Naive thymus-derived CD4-positive, alpha-beta T cell (primary cell): ENCODE data around the gene AK4. TPM values are rescaled to one million over a fixed set of nuclear protein-coding genes. Genes with fewer than 3 reads are reported as not detected.

Experiments
- ATAC-seq: fragments of 150-1000 bp; cut with Tn5 transposase; 2 replicates; pipeline ENCODE4 v1.10.0; 2021; ENCODE audit warnings: mild to moderate bottlenecking, moderate library complexity
- CTCF ChIA-PET: fragments of 350-600 bp; sonication (Branson Sonifier 250); formaldehyde crosslinking; loops from one replicate; lab custom pipeline; 2021; ENCODE audit warnings: antibody characterized with exemption; lab: Charles Lee
- POLR2A ChIA-PET: fragments of 350-600 bp; sonication (Branson Sonifier 250); formaldehyde crosslinking; loops from one replicate; lab custom pipeline; 2021; ENCODE audit warnings: antibody characterized with exemption, inconsistent platforms; lab: Charles Lee
- DNase-seq, 9 donors: peaks; one replicate each; pipeline versions ENCODE4 v3.0.0 to v3.0.0-alpha.2; 2020 to 2022; ENCODE audit warnings: mixed read lengths in 1 of 9
- H3K27ac ChIP-seq: one replicate; pipeline ENCODE4 v1.7.0; 2013; ENCODE audit warnings: mild to moderate bottlenecking, low read depth, low read length, moderate library complexity
- H3K27me3 ChIP-seq, 2 donors: one replicate each; pipeline ENCODE4 v1.7.0; 2013; ENCODE audit warnings: low read length in 2 of 2, mild to moderate bottlenecking in 2 of 2, moderate library complexity in 2 of 2; ENCODE audit not compliant: control insufficient read depth in 2 of 2, insufficient read depth in 2 of 2
- H3K36me3 ChIP-seq, 3 experiments: 1 replicate in 2 of 3; 2 replicates in 1 of 3; pipeline ENCODE4 v1.7.0; 2013; ENCODE audit warnings: low read length in 3 of 3, mild to moderate bottlenecking in 3 of 3, moderate library complexity in 1 of 3; ENCODE audit not compliant: insufficient read depth in 3 of 3, control insufficient read depth in 2 of 3
- H3K4me1 ChIP-seq, 2 donors: one replicate each; pipeline ENCODE4 v1.7.0; 2013; ENCODE audit warnings: low read length in 2 of 2, mild to moderate bottlenecking in 2 of 2, moderate library complexity in 1 of 2; ENCODE audit not compliant: control insufficient read depth in 2 of 2, insufficient read depth in 2 of 2
- H3K4me3 ChIP-seq: 2 replicates; pipeline ENCODE4 v1.7.0; 2013; ENCODE audit warnings: mild to moderate bottlenecking, low read length
- H3K9me3 ChIP-seq, 3 experiments: 1 replicate in 2 of 3; 2 replicates in 1 of 3; pipeline ENCODE4 v1.7.0; 2013; ENCODE audit warnings: low read length in 3 of 3; ENCODE audit not compliant: control insufficient read depth in 2 of 3
- H3K27ac Mint-ChIP-seq, 9 donors: one replicate each; pipeline ENCODE4 v1.8.0; 2020 to 2022; ENCODE audit warnings: mixed read lengths in 9 of 9, mild to moderate bottlenecking in 8 of 9, moderate library complexity in 5 of 9, inconsistent platforms in 2 of 9
- H3K27me3 Mint-ChIP-seq, 5 donors: one replicate each; pipeline ENCODE4 v1.8.0; 2021 to 2022; ENCODE audit warnings: mixed read lengths in 5 of 5, mild to moderate bottlenecking in 1 of 5
- H3K36me3 Mint-ChIP-seq, 5 donors: one replicate each; pipeline ENCODE4 v1.8.0; 2020 to 2022; ENCODE audit warnings: mixed read lengths in 5 of 5, mild to moderate bottlenecking in 3 of 5, inconsistent platforms in 1 of 5
- H3K4me1 Mint-ChIP-seq, 7 donors: one replicate each; pipeline ENCODE4 v1.8.0; 2020 to 2022; ENCODE audit warnings: mixed read lengths in 7 of 7, mild to moderate bottlenecking in 3 of 7, inconsistent platforms in 1 of 7
- H3K4me3 Mint-ChIP-seq, 10 donors: one replicate each; pipeline ENCODE4 v1.8.0; 2020 to 2022; ENCODE audit warnings: mild to moderate bottlenecking in 10 of 10, mixed read lengths in 10 of 10, moderate library complexity in 6 of 10, inconsistent platforms in 2 of 10
- H3K9me3 Mint-ChIP-seq, 11 donors: one replicate each; pipeline ENCODE4 v1.8.0; 2020 to 2022; ENCODE audit warnings: mixed read lengths in 11 of 11, mild to moderate bottlenecking in 4 of 11, inconsistent platforms in 1 of 11, moderate library complexity in 1 of 11
- intact Hi-C, 2 donors: fragments of 100-400 bp; cut with micrococcal nuclease; formaldehyde crosslinking; loops; one replicate each; pipeline ENCODE4 v1.15.1; 2023
- polyA plus RNA-seq, 2 donors: library from polyadenylated mRNA; unstranded; fragments of 300-500 nt; fragmentation: Illumina TruSeq; gene quantifications; one replicate each; pipeline ENCODE4 v1.2.3, GENCODE V29; 2021
- total RNA-seq, 6 experiments: library from RNA in 5 of 6; stranded (reverse) in 5 of 6; gene quantifications; 1 replicate in 5 of 6; 2 replicates in 1 of 6; pipeline ENCODE4 v1.2.3 and lab custom pipeline; 2021 to 2026

The AK4 gene
- total and polyA plus RNA-seq, 7 experiments from 2014 or later: 0.04 to 121 (median 0.40) TPM

DNA sequence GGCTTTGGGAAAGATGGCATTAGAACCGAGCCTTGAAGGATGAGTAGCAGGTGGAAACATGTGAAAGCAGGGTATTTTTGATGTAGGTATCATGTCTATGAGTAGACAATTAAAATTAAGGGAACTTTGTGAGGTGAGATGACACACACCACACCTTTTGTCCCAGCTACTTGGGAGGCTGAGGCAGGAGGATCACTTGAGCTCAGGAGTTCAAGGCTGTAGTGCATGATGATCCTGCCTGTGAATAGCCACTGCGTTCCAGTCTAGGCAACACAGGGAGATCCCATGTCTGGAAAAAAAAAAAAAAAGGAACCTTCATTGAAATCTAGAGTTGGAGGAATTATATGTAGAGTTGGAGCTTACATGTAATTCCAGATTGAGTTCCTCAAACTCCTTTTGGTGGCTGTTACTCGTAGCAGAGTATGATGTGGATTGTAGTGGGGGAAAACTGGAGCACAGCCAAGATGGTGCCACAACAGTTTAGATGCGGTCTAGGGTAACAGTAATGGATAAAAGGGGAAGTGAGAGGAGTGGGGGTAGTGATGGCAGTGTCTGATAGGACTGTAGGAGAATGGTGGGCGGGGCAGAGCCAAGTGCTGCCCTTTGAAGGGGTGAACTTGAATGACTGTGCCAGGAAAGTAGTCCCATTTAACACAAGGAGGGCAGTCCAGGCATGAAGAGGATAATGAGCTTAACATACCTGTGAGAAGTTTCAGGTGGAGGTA, 17.4 kb downstream of the AK4 start:
- peaks cover 0 to 25% (median 0%) of the 10 kb centered on the region in 5 donors for H3K36me3 Mint-ChIP-seq
- no peaks in the 10 kb centered on the region for H3K27me3 ChIP-seq
- peaks cover 0 to 14% (median 10%) of the 10 kb centered on the region in 5 donors for H3K27me3 Mint-ChIP-seq
- no peak overlapping the region for H3K4me3 Mint-ChIP-seq
- no peaks in the 10 kb centered on the region for H3K9me3 ChIP-seq
- ChIA-PET POLR2A (no interaction called here), CTCF (no interaction called here)
- H3K4me1 Mint-ChIP-seq: peaks cover 0 to 66% (median 0%) of the 10 kb centered on the region in 7 donors
- no peaks in the 10 kb centered on the region for H3K36me3 ChIP-seq
- H3K4me3 ChIP-seq: no peak overlapping the region
- DNase-seq (no peak), ATAC-seq (peak; percentile 73)
- intact Hi-C loops: no loop called here
- no peaks in the 10 kb centered on the region for H3K9me3 Mint-ChIP-seq
- H3K27ac ChIP-seq: no peak overlapping the region
- no peaks in the 10 kb centered on the region for H3K4me1 ChIP-seq
- H3K27ac Mint-ChIP-seq: peak overlapping the region in 1 of 9 donors; percentile 12

DNA sequence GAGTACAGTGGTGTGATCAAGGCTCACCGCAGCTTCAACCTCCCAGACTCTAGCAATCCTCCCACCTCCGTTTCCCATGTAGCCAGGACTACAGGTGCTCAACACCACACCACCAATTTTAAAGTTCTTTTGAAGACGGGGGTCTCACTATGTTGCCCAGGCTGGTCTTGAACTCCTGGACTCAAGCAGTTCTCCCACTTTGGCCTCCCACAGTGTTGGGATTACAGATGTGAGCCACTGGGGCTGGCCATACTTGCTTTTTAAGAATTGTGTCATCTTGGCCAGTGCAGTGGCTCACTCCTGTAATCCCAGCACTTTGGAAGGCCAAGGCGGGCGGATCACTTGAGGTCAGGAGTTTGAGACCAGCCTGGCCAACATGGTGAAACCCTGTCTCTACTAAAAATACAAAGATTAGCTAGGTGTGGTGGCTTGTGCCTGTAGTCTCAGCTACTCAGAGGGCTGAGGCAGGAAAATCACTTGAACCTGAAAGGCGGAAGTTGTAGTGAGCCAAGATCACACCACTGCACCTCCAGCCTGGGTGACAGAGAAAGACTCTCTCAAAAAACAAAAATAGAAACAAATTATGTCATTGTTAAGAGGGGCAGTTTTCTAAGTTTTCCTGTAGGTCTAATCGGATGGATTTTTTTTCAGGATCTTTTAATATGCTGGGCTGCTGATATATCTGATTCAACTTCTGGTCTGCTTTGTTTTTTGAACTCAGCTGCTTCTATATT, 18.7 kb downstream of the AK4 start:
- Histone ChIP-seq H3K9me3 (no peaks in the 10 kb centered on the region), H3K4me1 (no peaks in the 10 kb centered on the region), H3K27ac (no peak overlapping the region), H3K36me3 (no peaks in the 10 kb centered on the region), H3K4me3 (no peak overlapping the region), H3K27me3 (no peaks in the 10 kb centered on the region)
- Mint-ChIP-seq H3K4me1 (peaks cover 0 to 56% (median 0%) of the 10 kb centered on the region in 7 donors), H3K4me3 (no peak overlapping the region), H3K27ac (no peak overlapping the region), H3K27me3 (peaks cover 0 to 14% (median 10%) of the 10 kb centered on the region in 5 donors), H3K9me3 (no peaks in the 10 kb centered on the region), H3K36me3 (peaks cover 0 to 25% (median 0%) of the 10 kb centered on the region in 5 donors)
- ATAC-seq: no peak
- CTCF ChIA-PET: no interaction called here
- POLR2A ChIA-PET: no interaction called here
- intact Hi-C loops: no loop called here
- no peak for DNase-seq

DNA sequence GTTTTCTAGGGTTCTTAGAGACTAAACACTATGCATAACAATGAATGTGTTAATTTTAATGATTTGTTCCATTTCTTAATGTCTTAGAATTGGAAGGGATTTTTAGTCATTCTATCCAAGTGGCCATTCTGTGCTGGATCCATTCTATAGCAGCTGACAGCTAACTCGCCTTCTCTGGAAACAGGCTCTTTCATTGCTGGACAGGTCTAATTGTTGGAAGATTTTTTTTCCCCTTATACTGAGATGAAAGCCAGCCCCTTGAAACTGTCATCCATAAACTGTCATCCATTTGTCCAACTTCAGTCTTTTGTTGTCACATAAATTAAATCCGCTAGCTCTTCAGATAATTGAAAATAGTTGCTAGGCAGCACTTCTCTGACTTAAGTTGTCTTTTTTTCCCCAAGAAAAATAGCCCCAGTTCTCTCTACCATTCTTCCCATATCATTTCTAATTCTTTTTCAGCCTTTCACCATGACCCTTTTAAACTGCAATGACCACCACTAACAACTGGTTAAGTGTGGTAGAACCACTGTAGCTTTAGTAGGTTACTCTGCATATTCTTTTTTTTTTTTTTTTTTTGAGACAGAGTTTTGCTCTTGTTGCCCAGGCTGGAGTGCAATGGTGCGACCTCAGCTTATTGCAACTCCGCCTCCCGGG, 19.7 kb downstream of the AK4 start:
- intact Hi-C loops: no loop called here
- no peak overlapping the region for H3K4me3 ChIP-seq
- Mint-ChIP-seq H3K9me3 (no peaks in the 10 kb centered on the region), H3K4me3 (no peak overlapping the region), H3K36me3 (peaks cover 0 to 21% (median 0%) of the 10 kb centered on the region in 5 donors), H3K27me3 (peaks cover 0 to 14% (median 9%) of the 10 kb centered on the region in 5 donors), H3K27ac (no peak overlapping the region), H3K4me1 (peaks cover 0 to 51% (median 0%) of the 10 kb centered on the region in 7 donors)
- H3K9me3 ChIP-seq: no peaks in the 10 kb centered on the region
- H3K36me3 ChIP-seq: no peaks in the 10 kb centered on the region
- ChIA-PET CTCF (no interaction called here), POLR2A (no interaction called here)
- H3K27ac ChIP-seq: no peak overlapping the region
- DNase-seq: no peak
- H3K27me3 ChIP-seq: no peaks in the 10 kb centered on the region
- H3K4me1 ChIP-seq: no peaks in the 10 kb centered on the region
- ATAC-seq: no peak

DNA sequence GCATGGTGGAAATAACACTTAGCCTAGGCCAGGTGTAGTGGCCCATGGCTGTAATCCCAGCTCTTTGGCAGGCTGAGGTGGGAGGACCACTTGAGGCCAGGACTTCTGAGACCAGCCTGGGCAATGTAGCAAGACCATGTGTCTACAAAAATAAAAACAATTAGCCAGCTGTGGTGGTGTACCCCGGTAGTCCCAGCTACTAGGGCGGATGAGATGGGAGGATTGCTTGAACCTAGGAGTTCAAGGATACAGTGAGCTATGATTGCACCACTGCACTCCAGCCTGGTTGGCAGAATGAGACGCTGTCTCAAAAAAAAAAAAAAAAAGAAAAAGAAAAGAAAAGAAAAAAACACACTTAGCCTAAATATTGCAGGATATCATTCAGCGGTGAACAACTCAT, 20.9 kb downstream of the AK4 start:
- no peaks in the 10 kb centered on the region for H3K9me3 ChIP-seq
- no peaks in the 10 kb centered on the region for H3K4me1 ChIP-seq
- no peaks in the 10 kb centered on the region for H3K27me3 ChIP-seq
- Mint-ChIP-seq H3K4me3 (no peak overlapping the region), H3K27ac (no peak overlapping the region), H3K27me3 (peaks cover 0 to 8% (median 5%) of the 10 kb centered on the region in 5 donors), H3K4me1 (peaks cover 0 to 45% (median 0%) of the 10 kb centered on the region in 7 donors), H3K9me3 (no peaks in the 10 kb centered on the region), H3K36me3 (peaks cover 0 to 12% (median 0%) of the 10 kb centered on the region in 5 donors)
- H3K36me3 ChIP-seq: no peaks in the 10 kb centered on the region
- DNase-seq: no peak
- intact Hi-C loops: no loop called here
- H3K4me3 ChIP-seq: no peak overlapping the region
- ChIA-PET POLR2A (no interaction called here), CTCF (no interaction called here)
- ATAC-seq: no peak
- no peak overlapping the region for H3K27ac ChIP-seq

DNA sequence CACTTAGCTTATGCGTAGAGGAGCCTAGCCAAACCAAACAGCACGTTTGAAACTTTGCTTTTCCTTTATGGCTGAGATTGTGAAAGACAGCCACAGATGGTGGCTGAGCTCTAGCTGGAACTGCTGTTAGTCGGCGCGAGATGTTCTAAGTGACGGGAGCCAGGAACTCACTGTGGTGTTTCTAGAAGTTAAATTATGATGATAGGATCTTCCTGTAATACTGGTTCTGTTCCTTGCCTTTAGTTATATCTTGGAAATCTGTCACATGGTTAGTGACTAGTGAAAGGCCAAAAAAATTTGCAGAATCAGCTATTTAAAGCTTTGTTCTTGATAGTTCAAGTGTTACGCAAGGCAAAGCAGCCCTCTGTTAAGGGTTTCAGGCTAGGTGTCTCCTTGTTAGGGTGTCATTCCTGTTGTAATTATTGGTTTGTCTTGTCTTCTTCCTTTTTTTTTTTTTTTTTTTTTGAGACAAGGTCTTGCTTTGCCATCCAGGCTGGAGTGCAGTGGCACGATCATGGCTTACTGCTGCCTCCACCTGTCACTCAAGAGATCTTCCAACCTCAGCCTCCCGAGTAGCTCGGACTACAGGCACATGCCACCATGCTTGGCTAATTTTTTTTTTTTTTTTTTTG, 22.6 kb downstream of the AK4 start:
- CTCF ChIA-PET: no interaction called here
- H3K27me3 Mint-ChIP-seq: peaks cover 0 to 5% (median 2%) of the 10 kb centered on the region in 5 donors
- no peak overlapping the region for H3K27ac Mint-ChIP-seq

DNA sequence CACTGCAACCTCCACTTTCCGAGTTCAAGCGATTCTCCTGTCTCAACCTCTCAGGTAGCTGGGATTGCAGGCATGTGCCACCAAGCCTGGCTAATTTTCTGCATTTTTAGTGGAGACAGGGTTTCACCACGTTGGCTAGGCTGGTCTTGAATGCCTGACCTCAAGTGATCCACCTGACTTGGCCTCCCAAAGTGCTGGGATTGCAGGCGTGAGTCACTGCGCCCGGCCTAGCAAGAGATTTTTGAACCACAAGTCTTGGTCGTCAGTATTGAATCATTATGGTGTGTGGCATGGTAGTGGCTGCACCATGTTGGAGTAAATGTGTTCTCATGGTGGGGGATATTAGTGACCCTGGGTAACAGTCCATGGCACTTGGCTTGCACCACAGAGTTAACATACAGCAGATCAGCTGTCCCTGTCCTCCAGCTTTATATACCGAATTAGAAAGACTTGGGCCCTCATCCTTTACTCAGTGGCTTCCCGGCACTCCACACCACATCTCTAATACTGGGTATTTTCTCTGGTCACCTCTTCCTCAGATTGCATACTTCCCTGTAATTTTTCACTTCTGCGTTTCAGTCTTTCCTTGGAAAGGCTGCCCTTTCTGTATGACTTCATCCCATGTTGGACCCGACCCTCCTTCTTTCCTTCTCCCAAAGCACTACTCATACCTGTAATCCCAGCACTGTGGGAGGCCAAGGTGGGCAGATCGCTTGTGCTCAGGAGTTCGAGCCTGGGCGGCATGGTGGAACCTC, 25.1 kb downstream of the AK4 start:
- Mint-ChIP-seq H3K27me3 (peaks cover 0 to 7% (median 0%) of the 10 kb centered on the region in 5 donors), H3K36me3 (peaks cover 0 to 8% (median 0%) of the 10 kb centered on the region in 5 donors), H3K4me3 (no peak overlapping the region), H3K9me3 (no peaks in the 10 kb centered on the region), H3K27ac (no peak overlapping the region), H3K4me1 (peaks cover 0 to 36% (median 0%) of the 10 kb centered on the region in 7 donors)
- ChIA-PET POLR2A (no interaction called here), CTCF (no interaction called here)
- Histone ChIP-seq H3K27ac (no peak overlapping the region), H3K4me1 (no peaks in the 10 kb centered on the region), H3K36me3 (no peaks in the 10 kb centered on the region), H3K9me3 (no peaks in the 10 kb centered on the region), H3K4me3 (no peak overlapping the region), H3K27me3 (no peaks in the 10 kb centered on the region)
- intact Hi-C loops: no loop called here
- DNase-seq (no peak), ATAC-seq (no peak)

More for the DNA sequence above, 22.6 kb downstream of the AK4 start:
- ATAC-seq (no peak), DNase-seq (no peak)
- Histone ChIP-seq H3K27ac (no peak overlapping the region), H3K4me3 (no peak overlapping the region), H3K27me3 (no peaks in the 10 kb centered on the region), H3K4me1 (no peaks in the 10 kb centered on the region), H3K9me3 (no peaks in the 10 kb centered on the region), H3K36me3 (no peaks in the 10 kb centered on the region)
- no peak overlapping the region for H3K4me3 Mint-ChIP-seq
- no peaks in the 10 kb centered on the region for H3K9me3 Mint-ChIP-seq
- H3K4me1 Mint-ChIP-seq: peaks cover 0 to 42% (median 0%) of the 10 kb centered on the region in 7 donors
- intact Hi-C loops: no loop called here
- POLR2A ChIA-PET: no interaction called here
- H3K36me3 Mint-ChIP-seq: peaks cover 0 to 9% (median 0%) of the 10 kb centered on the region in 5 donors
